GM18508 (cell line): ENCODE results near the gene TRIM31.
"Not testable (repeated sequence)": the region's sequence is repeated elsewhere in the genome, so short reads cannot be mapped to it uniquely, and the experiment has no call there.

Experiments
- ATAC-seq: cut with Tn5 transposase; IDR thresholded peaks from one replicate; pipeline ENCODE4 v1.9.1; 2021; ENCODE audit warnings: moderate number of reproducible peaks; ENCODE audit not compliant: insufficient read depth, unreplicated experiment

The TRIM31 gene

GRCh38 chr6:30121446-30122366 lies 8.8 kb upstream of the TRIM31 start:
- ATAC-seq: no peak

DNA sequence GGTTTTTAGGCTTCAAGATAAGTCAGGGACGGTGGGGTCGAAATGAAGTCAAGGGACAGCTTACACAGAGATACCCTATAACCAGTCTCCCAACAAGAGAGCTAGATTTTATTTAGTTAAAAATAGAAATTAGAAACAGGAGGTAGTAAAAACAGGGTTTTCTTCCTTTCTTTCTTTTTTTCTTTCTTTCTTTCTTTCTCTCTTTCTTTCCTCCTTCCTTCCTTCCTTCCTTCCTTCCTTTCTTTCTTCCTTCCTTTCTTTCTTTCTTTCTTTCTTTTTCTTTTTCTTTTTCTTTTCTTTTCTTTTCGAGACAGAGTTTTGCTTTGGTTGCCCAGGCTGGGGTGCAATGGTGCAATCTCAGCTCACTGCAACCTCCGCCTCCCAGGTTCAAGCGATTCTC lies 5.8 kb upstream of the TRIM31 start:
- not testable (repeated sequence) for ATAC-seq

DNA sequence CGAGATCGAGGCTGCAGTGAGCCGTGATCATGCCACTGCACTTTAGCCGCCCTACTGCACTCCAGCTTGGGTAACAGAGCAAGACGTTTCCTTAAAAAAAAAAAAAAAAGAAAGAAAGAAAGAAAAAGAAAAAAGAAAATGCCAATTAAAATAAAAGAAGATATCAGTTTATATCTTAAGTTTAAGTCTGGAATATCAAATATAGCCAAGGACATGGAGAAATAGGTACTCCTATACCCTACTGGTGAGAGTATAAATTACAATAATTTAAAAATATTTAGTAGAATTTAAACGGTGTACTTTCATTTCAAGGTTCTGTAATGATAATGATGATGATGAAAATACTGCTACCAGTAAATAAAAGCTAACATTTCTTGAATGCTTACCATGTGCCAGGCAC lies 3.8 kb upstream of the TRIM31 start:
- ATAC-seq: no peak

- ATAC-seq: no peak
Measured at GRCh38 chr6:30113841-30114240, 951 bp upstream of the TRIM31 start.

GRCh38 chr6:30112402-30112994 lies 392 bp downstream of the TRIM31 start:
- ATAC-seq: no peak

DNA sequence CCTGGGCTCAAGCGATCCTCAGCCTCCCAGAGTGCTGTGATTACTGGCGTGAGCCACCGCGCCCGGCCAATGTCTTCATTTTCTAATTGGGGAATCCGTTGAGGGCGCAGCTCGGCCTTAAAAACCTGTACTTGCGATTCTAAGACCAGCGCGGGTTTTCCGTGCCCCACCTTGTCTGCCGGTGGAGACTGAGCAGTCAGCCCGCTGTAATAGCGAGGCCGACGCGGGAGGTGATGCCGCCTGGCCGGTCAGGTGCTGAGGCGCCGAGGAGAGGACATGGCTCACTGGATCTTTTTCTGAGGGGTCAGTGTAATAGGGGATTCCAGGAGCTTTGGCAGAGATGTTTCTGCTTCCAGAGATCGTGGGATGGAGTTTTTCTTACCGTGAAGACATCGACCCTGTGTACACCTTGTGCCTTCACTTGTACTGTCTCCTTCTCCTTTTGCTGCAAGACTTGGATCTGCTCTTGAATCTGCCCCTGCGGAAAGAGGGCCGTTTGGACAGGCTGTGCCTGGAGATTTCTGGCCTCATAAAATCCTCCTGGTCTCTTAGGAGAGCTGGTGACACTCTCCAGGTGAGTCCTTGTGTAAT lies 1.5 kb downstream of the TRIM31 start:
- no peak for ATAC-seq

DNA sequence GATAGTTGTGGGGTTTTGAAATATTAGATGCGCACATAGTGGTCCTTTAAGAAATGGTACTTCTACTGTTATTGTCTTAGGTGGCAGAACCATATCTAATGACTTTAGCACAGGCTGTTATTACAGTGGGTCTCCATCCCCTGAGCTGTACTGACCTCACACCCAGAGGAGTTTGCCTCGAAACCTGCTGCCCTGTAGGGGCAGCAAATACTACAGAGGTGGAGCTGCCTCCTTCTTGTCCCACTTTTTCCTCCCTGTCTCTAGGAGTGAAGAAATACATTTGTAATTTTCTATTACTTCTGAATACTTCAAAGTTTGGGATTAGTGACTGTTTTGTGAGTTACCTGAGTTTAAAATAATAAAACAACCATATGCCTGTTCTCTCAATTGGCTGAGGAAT lies 8.2 kb downstream of the TRIM31 start:
- ATAC-seq: no peak

- ATAC-seq: no peak
Measured at GRCh38 chr6:30103872-30104179, 9.1 kb downstream of the TRIM31 start.

GRCh38 chr6:30102970-30103871 lies 9.7 kb downstream of the TRIM31 start:
- ATAC-seq: peak; percentile 71

- ATAC-seq: no peak
Measured at GRCh38 chr6:30102414-30102969, 10.4 kb downstream of the TRIM31 start.

- ATAC-seq: no peak
Measured at GRCh38 chr6:30101444-30102413, 11.2 kb downstream of the TRIM31 start.

DNA sequence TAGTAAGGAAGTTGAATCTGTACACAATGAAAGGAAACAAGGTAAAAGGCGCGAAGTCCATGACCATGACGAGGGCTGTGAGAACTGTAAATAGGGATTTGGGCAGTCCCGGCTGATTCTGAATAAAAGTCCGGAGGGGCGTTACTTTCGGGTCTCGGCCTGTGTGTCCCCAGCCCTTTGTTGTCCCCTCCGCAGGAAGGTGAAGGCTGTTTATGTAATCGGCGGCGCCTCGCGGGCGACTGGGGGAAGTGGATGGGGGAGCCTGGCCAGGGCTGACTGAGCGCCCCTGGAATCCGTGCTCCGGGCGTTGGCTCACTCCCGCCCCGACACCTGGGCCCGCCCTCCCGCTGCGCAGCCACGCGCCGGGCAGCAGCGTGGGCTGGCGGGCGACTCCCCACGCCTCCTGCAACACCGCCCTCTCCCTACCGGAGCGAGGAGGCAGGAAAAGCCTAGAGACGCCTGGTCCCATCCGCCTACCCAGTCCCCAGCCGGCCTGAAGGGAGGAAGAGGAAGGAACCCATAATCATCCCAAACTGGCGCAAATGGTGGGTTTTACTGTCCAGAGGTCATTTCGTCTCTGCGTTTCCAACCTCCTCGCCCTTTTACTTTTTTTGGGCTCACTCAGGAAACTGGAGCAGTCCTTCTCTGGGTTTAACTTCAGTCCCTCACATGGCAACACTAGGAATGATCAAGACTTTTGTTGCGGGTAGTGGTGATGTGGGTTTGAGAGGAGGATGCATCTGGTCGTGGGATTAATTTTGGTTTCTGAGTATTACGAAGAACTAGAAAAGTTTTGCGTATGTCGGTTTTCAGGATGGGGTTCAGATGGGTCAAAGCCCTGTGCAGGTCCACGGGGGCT lies 12.1 kb downstream of the TRIM31 start:
- no peak for ATAC-seq

DNA sequence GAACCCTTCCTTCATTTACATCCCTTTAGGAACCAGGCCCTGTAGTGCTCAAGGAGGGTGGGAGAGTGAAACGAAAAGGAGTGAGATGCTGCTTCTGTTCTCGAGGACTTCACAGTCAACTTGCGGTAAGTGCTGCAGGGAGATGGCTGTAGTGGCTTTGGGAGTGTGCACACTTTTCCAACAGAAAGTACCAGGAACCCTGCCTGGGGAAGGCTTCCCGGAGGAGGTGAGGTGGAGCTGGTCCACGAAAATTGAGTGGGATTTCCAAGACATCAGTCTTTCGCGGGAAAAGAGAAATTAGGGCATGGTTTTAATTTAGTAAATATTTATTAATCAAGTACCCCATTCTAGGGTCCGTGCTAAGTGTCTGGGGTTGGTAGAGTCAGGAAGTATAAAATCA lies 12.7 kb downstream of the TRIM31 start:
- no peak for ATAC-seq

GRCh38 chr6:30097902-30098768 lies 14.8 kb downstream of the TRIM31 start:
- no peak for ATAC-seq

GRCh38 chr6:30096829-30097228 lies 16.1 kb downstream of the TRIM31 start:
- no peak for ATAC-seq

GRCh38 chr6:30093951-30094661 lies 18.8 kb downstream of the TRIM31 start:
- no peak for ATAC-seq
